ENCODE results near the gene CSPG4.

The CSPG4 gene

DNA sequence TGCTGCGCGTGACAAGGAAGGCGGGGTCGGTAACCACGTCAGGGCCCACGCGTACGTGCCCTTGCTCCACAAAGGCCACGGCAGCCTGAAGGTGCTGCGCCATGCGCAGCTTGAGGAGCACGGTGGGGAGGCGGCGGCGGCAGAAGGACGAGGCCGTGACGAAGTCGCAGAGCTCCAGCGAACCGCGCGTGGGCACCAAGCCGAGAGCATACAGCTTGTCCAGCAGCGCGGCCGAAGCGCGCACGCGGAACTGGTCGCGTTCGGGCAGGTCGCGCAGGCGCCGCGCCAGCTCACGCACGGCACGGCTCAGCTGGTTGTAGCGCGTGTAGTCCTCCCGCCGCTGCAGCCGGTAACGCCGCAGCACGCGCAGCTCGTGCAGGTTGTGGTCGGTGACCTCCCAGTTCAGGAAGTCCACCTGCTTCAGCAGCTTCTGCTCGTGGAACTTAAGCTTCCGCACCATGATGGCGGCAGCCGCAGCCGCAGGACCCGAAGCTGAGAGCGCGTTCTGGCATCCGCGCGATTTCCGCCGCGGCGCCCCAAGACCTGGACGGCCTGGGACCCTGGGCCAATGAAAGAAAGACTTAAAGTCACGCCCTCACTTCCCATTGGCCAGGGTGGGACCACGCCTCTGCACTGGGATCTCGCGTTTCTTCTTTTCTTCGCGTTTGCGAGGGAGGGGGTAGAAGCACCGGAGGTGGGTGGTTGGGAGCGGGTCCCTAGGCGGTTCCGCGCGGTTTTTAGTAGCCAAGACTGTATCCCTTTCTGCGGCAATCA is 72.8 kb downstream of the CSPG4 start, which contains the start of gene IMP3:
Gene IMP3 (minus strand): TSS at position 516 of the 774 bp plus-strand sequence. CDS start 56 bp downstream, at position 460.
- TF ChIP-seq, protein P1, sequence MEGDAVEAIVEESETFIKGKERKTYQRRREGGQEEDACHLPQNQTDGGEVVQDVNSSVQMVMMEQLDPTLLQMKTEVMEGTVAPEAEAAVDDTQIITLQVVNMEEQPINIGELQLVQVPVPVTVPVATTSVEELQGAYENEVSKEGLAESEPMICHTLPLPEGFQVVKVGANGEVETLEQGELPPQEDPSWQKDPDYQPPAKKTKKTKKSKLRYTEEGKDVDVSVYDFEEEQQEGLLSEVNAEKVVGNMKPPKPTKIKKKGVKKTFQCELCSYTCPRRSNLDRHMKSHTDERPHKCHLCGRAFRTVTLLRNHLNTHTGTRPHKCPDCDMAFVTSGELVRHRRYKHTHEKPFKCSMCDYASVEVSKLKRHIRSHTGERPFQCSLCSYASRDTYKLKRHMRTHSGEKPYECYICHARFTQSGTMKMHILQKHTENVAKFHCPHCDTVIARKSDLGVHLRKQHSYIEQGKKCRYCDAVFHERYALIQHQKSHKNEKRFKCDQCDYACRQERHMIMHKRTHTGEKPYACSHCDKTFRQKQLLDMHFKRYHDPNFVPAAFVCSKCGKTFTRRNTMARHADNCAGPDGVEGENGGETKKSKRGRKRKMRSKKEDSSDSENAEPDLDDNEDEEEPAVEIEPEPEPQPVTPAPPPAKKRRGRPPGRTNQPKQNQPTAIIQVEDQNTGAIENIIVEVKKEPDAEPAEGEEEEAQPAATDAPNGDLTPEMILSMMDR (IDR thresholded peaks at IDR 0.05; ENCODE audit: low read depth, low read length, poor library complexity, severe bottlenecking): no peak
- no peak for TF ChIP-seq EZH2phosphoT487 (IDR thresholded peaks at IDR 0.05; ENCODE audit: borderline replicate concordance, low read length)
- Histone ChIP-seq H4K20me1 (ENCODE audit: control insufficient read depth, insufficient read depth, low read depth, low read length) (peaks cover 22% of the 10 kb centered on the region), H3K27ac (ENCODE audit: low read depth, low read length) (peak within 1 kb of the TSS; percentile 78), H3K9me3 (ENCODE audit: control insufficient read depth, insufficient read depth, low read length) (no peaks in the 10 kb centered on the region), H3K9me2 (replicated peaks; ENCODE audit: control insufficient read depth, low read length) (no peaks in the 10 kb centered on the region), H3K27me3 (ENCODE audit: control insufficient read depth, low read length) (peaks cover 3% of the 10 kb centered on the region; the same call in 1 of the 2 replicates), H3K36me3 (ENCODE audit: control insufficient read depth, low read length) (peaks cover 34% of the 10 kb centered on the region), H3K79me2 (ENCODE audit: control insufficient read depth, low read length) (peaks cover 45% of the 10 kb centered on the region), H3K4me3 (ENCODE audit: low read length) (peak within 1 kb of the TSS; percentile 99), H3K4me1 (ENCODE audit: control insufficient read depth, low read length) (peaks cover 33% of the 10 kb centered on the region), H3F3A (ENCODE audit: control insufficient read depth, insufficient read depth) (peaks cover 9% of the 10 kb centered on the region), H3K4me2 (ENCODE audit: low read length) (peak within 1 kb of the TSS; percentile 96)

DNA sequence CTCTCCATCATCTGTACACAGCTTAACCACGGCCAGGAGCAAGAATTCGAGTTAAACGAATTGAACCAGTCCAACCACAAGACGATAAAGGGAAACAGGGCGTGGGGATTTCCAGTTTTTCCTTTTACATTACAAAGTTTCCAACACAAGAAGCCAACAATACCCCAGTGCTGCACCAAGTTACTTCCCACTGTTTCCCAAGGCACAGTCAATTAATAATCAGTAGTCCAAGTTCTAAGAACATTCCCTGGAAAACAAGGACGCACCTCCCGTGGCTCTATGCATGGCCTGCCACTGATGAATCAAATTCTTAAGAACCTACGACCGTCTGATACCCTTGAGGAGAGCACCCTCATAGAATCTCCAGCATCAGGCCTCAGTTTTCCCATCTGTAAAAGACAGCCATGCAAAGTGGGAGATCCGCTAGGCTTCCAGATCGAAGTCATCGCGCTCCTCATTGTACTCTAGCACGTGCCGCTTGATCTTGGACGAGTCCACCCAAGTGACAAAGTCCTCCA is 73.4 kb downstream of the CSPG4 start:
- H3K9me3 ChIP-seq (ENCODE audit: control insufficient read depth, insufficient read depth, low read length): no peaks in the 10 kb centered on the region
- peaks cover 22% of the 10 kb centered on the region for H4K20me1 ChIP-seq (ENCODE audit: control insufficient read depth, insufficient read depth, low read depth, low read length)

GRCh38 chr15:75637245-75638009 is 75.2 kb downstream of the CSPG4 start:
- no peak overlapping the region for H3K27ac ChIP-seq (ENCODE audit: low read depth, low read length)
- H3K4me3 ChIP-seq (ENCODE audit: low read length): peak overlapping the region; percentile 99

More for the DNA sequence above, 73.4 kb downstream of the CSPG4 start:
- Histone ChIP-seq H3K4me3 (ENCODE audit: low read length) (peak overlapping the region; percentile 99), H3K4me1 (ENCODE audit: control insufficient read depth, low read length) (peaks cover 33% of the 10 kb centered on the region), H3K79me2 (ENCODE audit: control insufficient read depth, low read length) (peaks cover 45% of the 10 kb centered on the region), H3K4me2 (ENCODE audit: low read length) (peak overlapping the region; percentile 71), H3K27me3 (ENCODE audit: control insufficient read depth, low read length) (no peaks in the 10 kb centered on the region), H3F3A (ENCODE audit: control insufficient read depth, insufficient read depth) (peaks cover 9% of the 10 kb centered on the region), H3K27ac (ENCODE audit: low read depth, low read length) (peak overlapping the region; percentile 78), H3K36me3 (ENCODE audit: control insufficient read depth, low read length) (peaks cover 34% of the 10 kb centered on the region), H3K9me2 (replicated peaks; ENCODE audit: control insufficient read depth, low read length) (no peaks in the 10 kb centered on the region)
- TF ChIP-seq EZH2phosphoT487 (IDR thresholded peaks at IDR 0.05; ENCODE audit: borderline replicate concordance, low read length): no peak
- TF ChIP-seq, protein P1 (IDR thresholded peaks at IDR 0.05; ENCODE audit: low read depth, low read length, poor library complexity, severe bottlenecking): no peak

More at GRCh38 chr15:75637245-75638009, 75.2 kb downstream of the CSPG4 start:
- Histone ChIP-seq H3K4me1 (ENCODE audit: control insufficient read depth, low read length) (peaks cover 33% of the 10 kb centered on the region), H3K36me3 (ENCODE audit: control insufficient read depth, low read length) (peaks cover 34% of the 10 kb centered on the region), H3K27me3 (ENCODE audit: control insufficient read depth, low read length) (no peaks in the 10 kb centered on the region), H3F3A (ENCODE audit: control insufficient read depth, insufficient read depth) (peaks cover 9% of the 10 kb centered on the region), H3K9me2 (replicated peaks; ENCODE audit: control insufficient read depth, low read length) (no peaks in the 10 kb centered on the region), H3K4me2 (ENCODE audit: low read length) (peak overlapping the region; percentile 71), H3K79me2 (ENCODE audit: control insufficient read depth, low read length) (peaks cover 45% of the 10 kb centered on the region), H4K20me1 (ENCODE audit: control insufficient read depth, insufficient read depth, low read depth, low read length) (peaks cover 22% of the 10 kb centered on the region), H3K9me3 (ENCODE audit: control insufficient read depth, insufficient read depth, low read length) (no peaks in the 10 kb centered on the region)
- TF ChIP-seq EZH2phosphoT487 (IDR thresholded peaks at IDR 0.05; ENCODE audit: borderline replicate concordance, low read length): no peak
- TF ChIP-seq, protein P1 (IDR thresholded peaks at IDR 0.05; ENCODE audit: low read depth, low read length, poor library complexity, severe bottlenecking): no peak
